ENCODE measurements around the gene SMS.

GRCh38 chrX:22037225-22037624 lies 96.7 kb downstream of the SMS start:
- TF ChIP-seq ZNF384 (IDR thresholded peaks at IDR 0.05), result no peak
- no peak for TF ChIP-seq ELF4 (IDR thresholded peaks at IDR 0.05)
- no peak for TF ChIP-seq FOXM1 (IDR thresholded peaks at IDR 0.05; ENCODE audit: borderline replicate concordance)
